B cell (primary cell): ENCODE measurements around the gene MCF2L. TPM values are rescaled to one million over a fixed set of nuclear protein-coding genes. Genes with fewer than 3 reads are reported as not detected.

ENCODE experiments used
- ATAC-seq: fragments of 200-7000 bp; cut with Tn5 transposase; one replicate; pipeline ENCODE4 v1.10.0; 2021; ENCODE audit warnings: low read depth, mild to moderate bottlenecking, moderate number of reproducible peaks, moderate library complexity
- CTCF ChIA-PET: fragments of 350-600 bp; sonication (Branson Sonifier 250); formaldehyde crosslinking; loops from one replicate; lab custom pipeline; 2021; ENCODE audit warnings: antibody characterized with exemption, inconsistent platforms; lab: Charles Lee
- POLR2A ChIA-PET: fragments of 350-600 bp; sonication (Branson Sonifier 250); formaldehyde crosslinking; loops from one replicate; lab custom pipeline; 2021; ENCODE audit warnings: antibody characterized with exemption; lab: Charles Lee
- DNase-seq: peaks from one replicate; pipeline ENCODE4 v3.0.0; 2013
- H2AFZ ChIP-seq: 2 replicates; pipeline ENCODE4 v1.6.1; 2012; ENCODE audit warnings: mild to moderate bottlenecking, low read depth, low read length; ENCODE audit not compliant: insufficient read depth, poor library complexity, severe bottlenecking
- H3K27ac ChIP-seq, 2 donors: 1 replicate in 1 of 2; 2 replicates in 1 of 2; pipeline ENCODE4 v1.5.1; 2012 to 2013; ENCODE audit warnings: low read length in 2 of 2, mild to moderate bottlenecking in 2 of 2, moderate library complexity in 1 of 2
- H3K27me3 ChIP-seq, 4 experiments: fragments of 200-600 bp in 1 of 4; sonication (generic) in 1 of 4; replicated peaks in 1 of 4; 1 replicate in 2 of 4; 2 replicates in 2 of 4; pipeline versions ENCODE4 v1.6.1 to v1.7.0; 2013 to 2016; ENCODE audit warnings: low read length in 3 of 4, mild to moderate bottlenecking in 2 of 4, mixed read lengths in 1 of 4, moderate library complexity in 1 of 4; ENCODE audit not compliant: insufficient read depth in 4 of 4, control insufficient read depth in 3 of 4; ENCODE audit errors: control extremely low read depth in 1 of 4
- H3K36me3 ChIP-seq, 2 experiments: replicated peaks in 1 of 2; 1 replicate in 1 of 2; 2 replicates in 1 of 2; pipeline versions ENCODE4 v1.6.1 to v1.7.1; 2013; ENCODE audit warnings: low read length in 1 of 2; ENCODE audit not compliant: insufficient read depth in 2 of 2, control insufficient read depth in 1 of 2; ENCODE audit errors: control extremely low read depth in 1 of 2, extremely low read depth in 1 of 2
- H3K4me1 ChIP-seq, 2 donors: fragments of 200-600 bp in 1 of 2; sonication (generic) in 1 of 2; 1 replicate in 1 of 2; 2 replicates in 1 of 2; pipeline versions ENCODE4 v1.5.1 to v1.6.1; 2013 to 2017; ENCODE audit warnings: low read length in 2 of 2; ENCODE audit not compliant: control insufficient read depth in 2 of 2, insufficient read depth in 2 of 2
- H3K4me2 ChIP-seq: replicated peaks from 2 replicates; pipeline ENCODE3; 2012; ENCODE audit warnings: mild to moderate bottlenecking, low read depth, low read length; ENCODE audit not compliant: poor library complexity, severe bottlenecking
- H3K4me3 ChIP-seq, 5 experiments: fragments of 200-600 bp in 1 of 5; sonication (generic) in 1 of 5; 1 replicate in 3 of 5; 2 replicates in 2 of 5; pipeline versions ENCODE4 v1.5.1 to v1.7.0; 2011 to 2016; ENCODE audit warnings: low read length in 4 of 5, mild to moderate bottlenecking in 4 of 5, low read depth in 2 of 5, control low read depth in 1 of 5, moderate library complexity in 1 of 5; ENCODE audit not compliant: insufficient read depth in 1 of 5; ENCODE audit errors: control extremely low read depth in 1 of 5, extremely low read depth in 1 of 5
- H3K79me2 ChIP-seq: fragments of 200-600 bp; sonication (generic); one replicate; pipeline ENCODE4 v1.6.0; 2016; ENCODE audit warnings: low read length; ENCODE audit not compliant: control insufficient read depth, insufficient read depth
- H3K9ac ChIP-seq: fragments of 200-600 bp; sonication (generic); 2 replicates; pipeline ENCODE4 v1.6.1; 2017; ENCODE audit warnings: mild to moderate bottlenecking, low read length, moderate library complexity
- H3K9me3 ChIP-seq, 3 donors: one replicate each; pipeline versions ENCODE4 v1.6.1 to v1.7.1; 2013; ENCODE audit warnings: low read length in 2 of 3; ENCODE audit not compliant: control insufficient read depth in 2 of 3, insufficient read depth in 1 of 3; ENCODE audit errors: control extremely low read depth in 1 of 3
- H4K20me1 ChIP-seq: 2 replicates; pipeline ENCODE4 v1.6.0; 2012; ENCODE audit warnings: mild to moderate bottlenecking, low read length; ENCODE audit not compliant: insufficient read depth, control insufficient read depth, poor library complexity, severe bottlenecking
- H3K27ac Mint-ChIP-seq: one replicate; pipeline ENCODE4 v1.8.0; 2021; ENCODE audit warnings: mixed read lengths
- H3K27me3 Mint-ChIP-seq: one replicate; pipeline ENCODE4 v1.8.0; 2021; ENCODE audit warnings: mixed read lengths
- H3K4me1 Mint-ChIP-seq: one replicate; pipeline ENCODE4 v1.8.0; 2021; ENCODE audit warnings: mixed read lengths
- H3K4me3 Mint-ChIP-seq: one replicate; pipeline ENCODE4 v1.8.0; 2021; ENCODE audit warnings: mixed read lengths
- H3K9me3 Mint-ChIP-seq: one replicate; pipeline ENCODE4 v1.8.0; 2022; ENCODE audit warnings: mixed read lengths; ENCODE audit not compliant: insufficient read depth
- EZH2 ChIP-seq: IDR thresholded peaks from 2 replicates; pipeline ENCODE4 v1.6.1; 2012; ENCODE audit warnings: borderline replicate concordance, low read depth, mild to moderate bottlenecking, moderate library complexity, low read length; ENCODE audit not compliant: insufficient read depth, poor library complexity, severe bottlenecking
- WGBS: methylation state at CpG from one replicate; pipeline ENCODE4 v1.1.5; 2013; ENCODE audit warnings: missing lambda C conversion rate; ENCODE audit not compliant: insufficient coverage; 5-methylcytosine and 5-hydroxymethylcytosine counted together
- intact Hi-C: fragments of 100-400 bp; cut with micrococcal nuclease; formaldehyde crosslinking; loops from one replicate; pipeline ENCODE4 v1.10.0; 2022
- polyA plus RNA-seq: library from polyadenylated mRNA; depleted of rRNA; stranded (reverse); fragments of >200 nt; gene quantifications from 2 replicates; pipeline ENCODE4 v1.2.3, GENCODE V29; 2012
- total RNA-seq, 2 donors: library from RNA; stranded (reverse); fragments of 120-200 nt in 1 of 2; gene quantifications; 1 replicate in 1 of 2; 2 replicates in 1 of 2; pipeline versions ENCODE4 v1.2.3 to v1.2.4, GENCODE V29; 2013 to 2022
- TF ChIP-seq, protein P1 (sequence below): fragments of 200-600 bp; IDR thresholded peaks from one replicate; pipeline ENCODE4 v1.8.0; 2022; ENCODE audit warnings: antibody characterized with exemption, mild to moderate bottlenecking

Gene MCF2L
- total and polyA plus RNA-seq, 2 donors (not counting 1 experiment from before 2014, with no cell fraction given) = 3.7 to 8.2 TPM

DNA sequence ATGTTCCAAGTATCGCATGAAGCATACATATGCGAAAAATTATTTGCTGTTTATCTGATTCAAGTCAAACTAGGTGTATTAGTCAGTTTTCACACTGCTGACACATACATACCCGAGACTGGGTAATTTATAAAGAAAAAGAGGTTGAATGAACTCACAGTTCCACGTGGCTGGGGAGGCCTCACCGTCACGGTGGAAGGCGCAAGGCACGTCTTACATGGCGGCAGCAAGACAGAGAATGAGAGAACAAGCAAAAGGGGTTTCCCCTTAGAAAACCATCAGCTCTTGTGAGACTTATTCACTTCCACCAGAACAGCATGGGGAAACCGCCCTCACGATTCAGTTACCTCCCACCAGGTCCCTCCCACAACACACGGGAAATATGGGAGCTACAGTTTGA, 176.5 kb downstream of the MCF2L start:
- Histone ChIP-seq H3K27me3 (peaks cover 0 to 14% (median 2%) of the 10 kb centered on the region in 4 experiments), H3K4me2 (no peak overlapping the region), H2AFZ (no peak overlapping the region), H3K4me3 (no peak overlapping the region), H3K27ac (no peak overlapping the region), H3K4me1 (no peaks in the 10 kb centered on the region), H3K36me3 (no peaks in the 10 kb centered on the region), H3K9ac (no peak overlapping the region), H3K9me3 (peaks cover 0 to 8% (median 0%) of the 10 kb centered on the region in 3 donors), H4K20me1 (no peaks in the 10 kb centered on the region), H3K79me2 (no peaks in the 10 kb centered on the region)
- Mint-ChIP-seq H3K4me3 (no peak overlapping the region), H3K4me1 (no peaks in the 10 kb centered on the region), H3K27ac (no peak overlapping the region), H3K9me3 (no peaks in the 10 kb centered on the region), H3K27me3 (peaks cover 16% of the 10 kb centered on the region)
- ChIA-PET POLR2A (no interaction called here), CTCF (no interaction called here)
- WGBS = no CpG with 5 or more reads among the region's 12 CpGs
- TF ChIP-seq, protein P1, sequence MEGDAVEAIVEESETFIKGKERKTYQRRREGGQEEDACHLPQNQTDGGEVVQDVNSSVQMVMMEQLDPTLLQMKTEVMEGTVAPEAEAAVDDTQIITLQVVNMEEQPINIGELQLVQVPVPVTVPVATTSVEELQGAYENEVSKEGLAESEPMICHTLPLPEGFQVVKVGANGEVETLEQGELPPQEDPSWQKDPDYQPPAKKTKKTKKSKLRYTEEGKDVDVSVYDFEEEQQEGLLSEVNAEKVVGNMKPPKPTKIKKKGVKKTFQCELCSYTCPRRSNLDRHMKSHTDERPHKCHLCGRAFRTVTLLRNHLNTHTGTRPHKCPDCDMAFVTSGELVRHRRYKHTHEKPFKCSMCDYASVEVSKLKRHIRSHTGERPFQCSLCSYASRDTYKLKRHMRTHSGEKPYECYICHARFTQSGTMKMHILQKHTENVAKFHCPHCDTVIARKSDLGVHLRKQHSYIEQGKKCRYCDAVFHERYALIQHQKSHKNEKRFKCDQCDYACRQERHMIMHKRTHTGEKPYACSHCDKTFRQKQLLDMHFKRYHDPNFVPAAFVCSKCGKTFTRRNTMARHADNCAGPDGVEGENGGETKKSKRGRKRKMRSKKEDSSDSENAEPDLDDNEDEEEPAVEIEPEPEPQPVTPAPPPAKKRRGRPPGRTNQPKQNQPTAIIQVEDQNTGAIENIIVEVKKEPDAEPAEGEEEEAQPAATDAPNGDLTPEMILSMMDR = no peak
- DNase-seq (no peak), ATAC-seq (no peak)
- intact Hi-C loops = no loop called here

DNA sequence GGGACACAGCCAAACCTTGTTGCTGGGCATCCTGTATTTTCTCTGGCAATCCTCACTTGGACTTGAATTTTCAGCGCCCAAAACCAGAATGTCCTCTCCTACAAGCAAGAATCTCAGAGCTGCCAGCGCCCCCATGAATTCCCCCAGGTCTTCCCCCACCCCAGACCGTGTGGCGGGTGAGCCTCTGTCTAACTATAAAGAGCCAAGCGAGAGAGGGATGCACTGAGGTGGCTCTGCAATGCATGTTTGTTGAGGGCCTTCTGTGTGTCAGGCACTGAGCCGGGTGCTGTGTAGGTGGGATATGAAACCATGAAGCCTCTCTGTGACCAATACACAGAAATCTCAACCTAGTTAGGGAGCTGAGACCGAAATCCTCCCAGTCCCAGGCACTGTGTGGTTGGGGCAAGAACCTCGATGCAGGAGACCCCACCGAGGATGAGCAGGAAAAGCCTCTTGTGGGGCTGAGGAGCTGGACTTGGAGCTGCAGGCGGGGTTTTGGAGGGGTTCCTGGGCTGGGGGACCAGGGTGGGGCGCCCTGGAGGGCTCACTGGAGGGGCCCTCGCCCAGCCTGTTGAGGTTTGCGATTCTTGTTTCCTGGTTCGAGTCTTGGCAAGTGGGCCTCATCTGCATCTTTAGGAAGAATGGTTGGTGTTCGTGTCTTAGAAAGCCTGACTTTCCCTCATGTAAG, 177.0 kb downstream of the MCF2L start:
- CTCF ChIA-PET = no interaction called here
- Histone ChIP-seq H3K4me2 (no peak overlapping the region), H2AFZ (no peak overlapping the region), H3K27me3 (peaks cover 0 to 19% (median 2%) of the 10 kb centered on the region in 4 experiments), H3K4me3 (no peak overlapping the region), H4K20me1 (no peaks in the 10 kb centered on the region), H3K9ac (no peak overlapping the region), H3K9me3 (peaks cover 0 to 8% (median 0%) of the 10 kb centered on the region in 3 donors), H3K36me3 (no peaks in the 10 kb centered on the region), H3K79me2 (no peaks in the 10 kb centered on the region), H3K4me1 (no peaks in the 10 kb centered on the region), H3K27ac (no peak overlapping the region)
- ATAC-seq (no peak), DNase-seq (no peak)
- POLR2A ChIA-PET = no interaction called here
- Mint-ChIP-seq H3K4me1 (no peaks in the 10 kb centered on the region), H3K4me3 (no peak overlapping the region), H3K9me3 (no peaks in the 10 kb centered on the region), H3K27me3 (peaks cover 19% of the 10 kb centered on the region), H3K27ac (no peak overlapping the region)
- WGBS = 86% methylated on average over 10 of the region's 15 CpGs
- intact Hi-C loops = no loop called here
- TF ChIP-seq EZH2 = no peak
- TF ChIP-seq, protein P1 = no peak
